Keratinocyte (primary cell): ENCODE data around the gene CREM. TPM values are rescaled to one million over a fixed set of nuclear protein-coding genes. Genes with fewer than 3 reads are reported as not detected.

Source experiments
- DNase-seq: peaks from one replicate; pipeline ENCODE4 v3.0.0-alpha.2; 2011; ENCODE audit warnings: low read depth, missing footprints, low spot score
- FAIRE-seq: peaks from 2 replicates; lab custom pipeline; 2011; peaks lifted over from hg19 to GRCh38; lab: Jason Lieb, UNC
- H2AFZ ChIP-seq: 2 replicates; pipeline ENCODE4 v1.6.0; 2012; ENCODE audit warnings: low read length, control low read depth, inconsistent platforms; ENCODE audit not compliant: control insufficient read depth
- H3K27ac ChIP-seq: 2 replicates; pipeline ENCODE4 v1.5.1; 2011; ENCODE audit warnings: low read length; ENCODE audit not compliant: control insufficient read depth, insufficient read depth
- H3K27me3 ChIP-seq: 3 replicates; pipeline ENCODE4 v1.6.0; 2011; ENCODE audit warnings: low read length; ENCODE audit not compliant: control insufficient read depth, insufficient read depth; ENCODE audit errors: extremely low read depth
- H3K36me3 ChIP-seq, 2 experiments: 2 replicates in 1 of 2; 3 replicates in 1 of 2; pipeline ENCODE4 v1.5.1; 2011; ENCODE audit warnings: low read length in 2 of 2, mild to moderate bottlenecking in 1 of 2; ENCODE audit not compliant: control insufficient read depth in 2 of 2, insufficient read depth in 2 of 2; ENCODE audit errors: extremely low read depth in 1 of 2
- H3K4me1 ChIP-seq: 3 replicates; pipeline ENCODE4 v1.5.1; 2011; ENCODE audit warnings: low read length; ENCODE audit not compliant: control insufficient read depth, insufficient read depth; ENCODE audit errors: extremely low read depth
- H3K4me2 ChIP-seq: 3 replicates; pipeline ENCODE4 v1.6.0; 2011; ENCODE audit warnings: low read depth, low read length; ENCODE audit not compliant: control insufficient read depth, insufficient read depth; ENCODE audit errors: extremely low read depth
- H3K4me3 ChIP-seq, 3 experiments: fragments of 200-600 bp in 1 of 3; sonication (generic) in 1 of 3; 2 replicates in 2 of 3; 3 replicates in 1 of 3; pipeline ENCODE4 v1.5.1; 2011 to 2016; ENCODE audit warnings: low read length in 3 of 3, mild to moderate bottlenecking in 3 of 3, control low read depth in 2 of 3, inconsistent platforms in 1 of 3, low read depth in 1 of 3, mixed read lengths in 1 of 3, mixed run types in 1 of 3, moderate library complexity in 1 of 3; ENCODE audit not compliant: control insufficient read depth in 2 of 3, insufficient read depth in 2 of 3; ENCODE audit errors: extremely low read depth in 1 of 3
- H3K79me2 ChIP-seq: 2 replicates; pipeline ENCODE4 v1.6.0; 2012; ENCODE audit warnings: low read length; ENCODE audit not compliant: control insufficient read depth, insufficient read depth
- H3K9ac ChIP-seq: 3 replicates; pipeline ENCODE4 v1.6.0; 2011; ENCODE audit warnings: low read length; ENCODE audit not compliant: control insufficient read depth, insufficient read depth; ENCODE audit errors: extremely low read depth
- H3K9me1 ChIP-seq: 3 replicates; pipeline ENCODE4 v1.6.0; 2011; ENCODE audit warnings: low read length; ENCODE audit not compliant: control insufficient read depth, insufficient read depth; ENCODE audit errors: extremely low read depth
- H3K9me3 ChIP-seq: 2 replicates; pipeline ENCODE4 v1.5.1; 2012; ENCODE audit warnings: low read depth, low read length; ENCODE audit not compliant: control insufficient read depth
- H4K20me1 ChIP-seq: 3 replicates; pipeline ENCODE4 v1.6.0; 2011; ENCODE audit warnings: low read length; ENCODE audit not compliant: control insufficient read depth, insufficient read depth; ENCODE audit errors: extremely low read depth
- EZH2 ChIP-seq: IDR thresholded peaks from one replicate; pipeline ENCODE4 v1.6.1; 2012; ENCODE audit warnings: inconsistent platforms, mild to moderate bottlenecking, low read length, moderate library complexity
- dilution Hi-C: fragments of 300-500 bp; cut with MboI; formaldehyde crosslinking; loops from one replicate; pipeline ENCODE4 v1.7.0; 2020; ENCODE audit warnings: low sequenced_read_pairs; ENCODE audit not compliant: extremely low pct_ligation_motif_present
- polyA plus RNA-seq, 5 experiments: library from polyadenylated mRNA; depleted of rRNA in 3 of 5; stranded (reverse) in 3 of 5; stranded (forward) in 1 of 5; unstranded in 1 of 5; fragments of >200 nt; gene quantifications; 1 replicate in 1 of 5; 2 replicates in 3 of 5; 3 replicates in 1 of 5; pipeline versions ENCODE4 v1.2.1 to v1.2.3, GENCODE V29; 2011 to 2012; ENCODE audit warnings: missing spikeins in 2 of 5, low read depth in 1 of 5, low replicate concordance in 1 of 5
- TF ChIP-seq, protein P1 (sequence below), 3 experiments: IDR thresholded peaks in 1 of 3; conservative IDR thresholded peaks in 1 of 3; optimal IDR thresholded peaks in 1 of 3; 2 replicates in 2 of 3; 3 replicates in 1 of 3; pipeline versions ENCODE3 to v1.5.1; 2011; ENCODE audit warnings: low read length in 3 of 3, mild to moderate bottlenecking in 3 of 3, moderate library complexity in 2 of 3, control low read depth in 1 of 3, inconsistent platforms in 1 of 3; ENCODE audit not compliant: insufficient read depth in 2 of 3; ENCODE audit errors: extremely low read depth in 1 of 3

The CREM gene
- polyA plus RNA-seq, 1 donor (not counting 4 experiments of a cell fraction or from before 2014, with no cell fraction given), result 23.3 TPM

DNA sequence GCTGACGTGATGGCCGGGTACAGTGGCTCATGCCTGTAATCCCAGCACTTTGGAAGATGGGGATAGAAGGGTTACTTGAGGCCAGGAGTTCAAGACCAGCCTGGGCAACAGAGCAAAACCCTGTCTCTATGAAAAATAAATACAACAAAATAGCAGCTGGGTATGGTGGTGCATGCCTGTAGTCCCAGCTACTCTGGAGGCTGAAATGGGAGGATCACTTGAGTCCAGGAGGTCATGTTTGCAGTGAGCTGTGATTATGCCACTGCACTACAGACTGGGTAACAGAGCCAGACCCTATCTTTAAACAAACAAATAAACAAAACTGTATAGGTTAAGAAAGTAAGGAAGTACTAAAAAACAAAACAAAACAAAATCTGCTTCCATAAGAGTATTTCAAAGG, 30.3 kb upstream of the CREM start:
- no peaks in the 10 kb centered on the region for H4K20me1 ChIP-seq
- no peaks in the 10 kb centered on the region for H3K4me1 ChIP-seq
- no peaks in the 10 kb centered on the region for H3K79me2 ChIP-seq
- H3K4me2 ChIP-seq, result no peak overlapping the region
- no peak overlapping the region for H3K9ac ChIP-seq
- no peak overlapping the region for H3K4me3 ChIP-seq
- no peaks in the 10 kb centered on the region for H3K27me3 ChIP-seq
- no peak for TF ChIP-seq EZH2
- TF ChIP-seq, protein P1, sequence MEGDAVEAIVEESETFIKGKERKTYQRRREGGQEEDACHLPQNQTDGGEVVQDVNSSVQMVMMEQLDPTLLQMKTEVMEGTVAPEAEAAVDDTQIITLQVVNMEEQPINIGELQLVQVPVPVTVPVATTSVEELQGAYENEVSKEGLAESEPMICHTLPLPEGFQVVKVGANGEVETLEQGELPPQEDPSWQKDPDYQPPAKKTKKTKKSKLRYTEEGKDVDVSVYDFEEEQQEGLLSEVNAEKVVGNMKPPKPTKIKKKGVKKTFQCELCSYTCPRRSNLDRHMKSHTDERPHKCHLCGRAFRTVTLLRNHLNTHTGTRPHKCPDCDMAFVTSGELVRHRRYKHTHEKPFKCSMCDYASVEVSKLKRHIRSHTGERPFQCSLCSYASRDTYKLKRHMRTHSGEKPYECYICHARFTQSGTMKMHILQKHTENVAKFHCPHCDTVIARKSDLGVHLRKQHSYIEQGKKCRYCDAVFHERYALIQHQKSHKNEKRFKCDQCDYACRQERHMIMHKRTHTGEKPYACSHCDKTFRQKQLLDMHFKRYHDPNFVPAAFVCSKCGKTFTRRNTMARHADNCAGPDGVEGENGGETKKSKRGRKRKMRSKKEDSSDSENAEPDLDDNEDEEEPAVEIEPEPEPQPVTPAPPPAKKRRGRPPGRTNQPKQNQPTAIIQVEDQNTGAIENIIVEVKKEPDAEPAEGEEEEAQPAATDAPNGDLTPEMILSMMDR (optimal IDR thresholded peaks at IDR 0.05 in 1 of 3, IDR thresholded peaks at IDR 0.05 in 1 of 3, conservative IDR thresholded peaks at IDR 0.05 in 1 of 3; ENCODE audit: extremely low read depth in 1 of 3, insufficient read depth in 2 of 3, low read length in 3 of 3), result no peak
- no peak overlapping the region for H2AFZ ChIP-seq
- no peak for FAIRE-seq
- peaks cover 3% of the 10 kb centered on the region for H3K9me3 ChIP-seq
- no peak overlapping the region for H3K27ac ChIP-seq
- H3K36me3 ChIP-seq, result no peaks in the 10 kb centered on the region
- dilution Hi-C loops, result no loop called here
- no peaks in the 10 kb centered on the region for H3K9me1 ChIP-seq
- DNase-seq, result no peak

DNA sequence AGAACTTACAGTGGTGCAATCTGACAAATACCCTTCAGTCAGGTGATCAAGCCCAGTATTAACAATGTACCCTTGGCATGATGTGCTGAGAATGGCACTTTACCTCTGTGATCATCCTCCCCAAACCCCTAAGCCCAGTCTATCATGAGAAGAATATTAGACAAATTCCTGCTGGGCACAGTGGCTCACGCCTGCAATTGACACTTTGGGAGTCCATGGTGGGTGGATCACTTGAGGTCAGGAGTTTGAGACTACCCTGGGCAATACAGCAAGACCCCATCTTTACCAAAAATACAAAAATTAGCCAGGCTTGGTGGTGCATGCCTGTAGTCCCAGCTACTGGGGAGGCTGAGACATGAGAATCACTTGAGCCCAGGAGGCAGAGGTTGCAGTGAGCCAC, 29.1 kb upstream of the CREM start:
- TF ChIP-seq EZH2, result no peak
- TF ChIP-seq, protein P1 (optimal IDR thresholded peaks at IDR 0.05 in 1 of 3, IDR thresholded peaks at IDR 0.05 in 1 of 3, conservative IDR thresholded peaks at IDR 0.05 in 1 of 3; ENCODE audit: extremely low read depth in 1 of 3, insufficient read depth in 2 of 3, low read length in 3 of 3), result no peak
- no peak overlapping the region for H3K27ac ChIP-seq
- no peak for FAIRE-seq

More for the DNA sequence above, 29.1 kb upstream of the CREM start:
- no peak overlapping the region for H2AFZ ChIP-seq
- H3K4me1 ChIP-seq, result no peaks in the 10 kb centered on the region
- H4K20me1 ChIP-seq, result no peaks in the 10 kb centered on the region
- no peaks in the 10 kb centered on the region for H3K9me1 ChIP-seq
- no peak overlapping the region for H3K4me2 ChIP-seq
- no peak for DNase-seq
- no peaks in the 10 kb centered on the region for H3K27me3 ChIP-seq
- no peaks in the 10 kb centered on the region for H3K36me3 ChIP-seq
- H3K4me3 ChIP-seq, result no peak overlapping the region
- peaks cover 3% of the 10 kb centered on the region for H3K9me3 ChIP-seq
- no peaks in the 10 kb centered on the region for H3K79me2 ChIP-seq
- no peak overlapping the region for H3K9ac ChIP-seq
- dilution Hi-C loops, result no loop called here
